Measurements from ENCODE around the gene FUT7.
"Not testable (repeated sequence)": the region's sequence is repeated elsewhere in the genome, so short reads cannot be mapped to it uniquely, and the experiment has no call there.

The FUT7 gene

DNA sequence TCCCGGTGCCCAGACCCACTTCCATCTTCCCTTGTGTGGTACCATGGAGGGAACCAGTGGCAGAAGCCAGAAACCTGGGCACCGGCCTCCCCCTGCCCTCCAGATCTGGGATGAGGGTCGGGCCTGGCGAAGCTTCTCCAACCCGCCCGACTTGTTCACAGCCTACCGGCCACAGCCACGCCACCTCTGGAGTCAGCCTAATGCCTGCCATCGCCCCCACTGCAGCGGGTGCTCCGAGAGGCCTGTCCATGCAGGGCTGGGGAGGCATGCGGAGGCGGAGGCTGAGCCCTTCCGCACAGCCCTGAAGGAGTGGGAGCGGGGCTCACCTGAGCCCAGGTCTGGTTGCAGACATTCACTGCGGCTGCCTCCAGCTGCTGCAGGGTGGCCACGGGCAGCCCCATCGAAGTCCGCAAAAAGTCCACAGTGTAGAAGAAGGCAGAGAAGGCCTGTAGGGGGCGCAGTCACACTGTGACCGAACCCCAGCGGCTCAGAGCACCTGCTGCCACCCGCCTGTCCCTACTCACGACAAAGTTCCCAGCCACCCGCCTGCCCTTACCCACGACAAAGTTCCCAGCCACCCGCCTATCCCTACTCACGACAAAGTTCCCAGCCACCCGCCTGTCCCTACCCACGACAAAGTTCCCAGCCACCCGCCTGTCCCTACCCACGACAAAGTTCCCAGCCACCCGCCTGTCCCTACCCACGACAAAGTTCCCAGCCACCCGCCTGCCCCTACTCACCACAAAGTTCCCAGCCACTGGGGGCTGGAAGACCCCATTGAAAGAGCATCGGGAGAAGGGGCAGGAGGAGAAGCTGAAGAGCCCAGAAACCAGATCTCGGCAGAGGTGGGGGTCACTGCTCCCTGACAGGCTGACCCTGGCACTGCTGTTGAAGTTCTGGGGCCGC is 17.9 kb upstream of the FUT7 start:
- no peak for DNase-seq (ENCODE audit: low read depth)

DNA sequence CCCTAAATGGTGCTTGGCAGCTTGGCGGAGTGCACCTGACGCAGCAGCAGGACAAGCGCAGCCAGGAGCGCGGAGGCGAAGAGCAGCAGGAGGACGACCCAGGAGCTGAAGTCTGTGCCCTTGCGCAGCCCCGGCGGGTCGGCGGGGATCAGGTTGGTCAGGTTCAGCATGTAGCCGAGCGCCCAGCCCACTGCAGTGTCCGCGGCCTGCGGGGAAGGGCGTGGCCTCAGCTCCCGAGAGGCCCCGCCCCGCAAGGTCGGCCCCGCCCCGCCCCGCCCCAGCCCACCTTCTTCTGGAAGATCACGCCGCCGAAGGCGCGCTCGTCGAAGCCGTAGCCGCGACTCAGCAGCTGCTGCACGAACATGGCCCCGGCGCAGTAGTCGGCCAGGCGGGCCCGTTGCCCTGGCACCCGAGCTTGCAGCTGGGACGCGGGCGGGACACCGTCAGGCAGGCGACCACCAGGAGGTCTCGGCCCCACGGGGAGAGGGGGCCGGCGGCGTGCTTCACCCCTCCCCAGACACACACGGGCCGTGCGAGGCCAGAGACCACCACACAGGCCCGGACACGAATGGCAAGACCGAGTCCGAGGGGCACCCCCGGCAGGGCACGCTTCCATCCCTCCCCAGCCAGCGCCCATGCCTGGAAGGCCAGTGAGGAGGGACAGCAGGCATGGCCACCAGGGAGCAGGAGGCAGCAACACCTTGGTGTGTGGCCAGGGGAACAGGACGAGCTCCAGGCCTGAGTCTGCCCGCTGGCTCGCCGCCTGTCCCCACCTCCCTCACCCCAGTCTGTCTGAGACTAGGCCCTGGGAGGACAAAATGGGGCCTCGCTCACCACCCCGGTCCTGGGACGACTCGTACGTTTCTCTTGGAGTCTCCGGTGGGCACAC is 17.0 kb upstream of the FUT7 start:
- no peak for DNase-seq (ENCODE audit: low read depth)

DNA sequence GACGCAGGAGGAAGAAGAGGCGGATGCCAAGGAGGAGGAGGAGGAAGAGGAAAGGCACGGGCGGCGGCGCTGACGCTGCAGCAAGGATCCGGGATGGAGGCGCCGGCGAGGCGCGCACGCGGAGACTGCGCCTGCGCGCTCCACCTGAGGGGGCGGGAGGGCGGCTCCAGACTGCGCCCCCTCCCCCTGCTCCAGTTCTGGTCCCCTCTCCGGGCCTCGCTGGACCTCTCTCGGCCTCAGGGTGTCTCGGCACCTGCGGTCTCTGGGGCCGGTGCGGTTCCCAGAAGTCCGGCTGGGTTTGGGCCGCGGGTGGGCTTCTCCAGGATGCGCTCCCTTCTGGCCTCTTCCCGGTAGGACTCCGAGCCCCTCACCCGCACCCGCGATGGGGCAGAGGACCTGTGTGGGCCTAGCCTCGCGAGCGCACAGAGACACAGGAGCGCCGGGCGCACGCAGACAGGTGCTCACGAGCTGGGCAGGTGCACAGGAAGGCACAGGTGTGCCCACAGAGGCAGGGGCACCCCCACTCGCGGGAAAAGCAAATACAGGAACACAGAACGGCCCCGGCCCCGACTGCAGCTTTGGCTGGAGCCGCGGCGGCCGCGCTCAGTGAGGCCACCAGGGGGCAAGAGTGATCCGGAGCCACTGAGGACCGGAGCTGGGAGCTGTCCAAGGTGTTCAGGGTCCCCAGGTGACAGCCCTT is 14.3 kb upstream of the FUT7 start, which contains the start of gene NPDC1:
Gene NPDC1, minus strand, starts transcription at position 90 of the 700 bp plus-strand sequence. CDS start 188 bp downstream, outside the sequence.
- DNase-seq (ENCODE audit: low read depth): peak; percentile 61

DNA sequence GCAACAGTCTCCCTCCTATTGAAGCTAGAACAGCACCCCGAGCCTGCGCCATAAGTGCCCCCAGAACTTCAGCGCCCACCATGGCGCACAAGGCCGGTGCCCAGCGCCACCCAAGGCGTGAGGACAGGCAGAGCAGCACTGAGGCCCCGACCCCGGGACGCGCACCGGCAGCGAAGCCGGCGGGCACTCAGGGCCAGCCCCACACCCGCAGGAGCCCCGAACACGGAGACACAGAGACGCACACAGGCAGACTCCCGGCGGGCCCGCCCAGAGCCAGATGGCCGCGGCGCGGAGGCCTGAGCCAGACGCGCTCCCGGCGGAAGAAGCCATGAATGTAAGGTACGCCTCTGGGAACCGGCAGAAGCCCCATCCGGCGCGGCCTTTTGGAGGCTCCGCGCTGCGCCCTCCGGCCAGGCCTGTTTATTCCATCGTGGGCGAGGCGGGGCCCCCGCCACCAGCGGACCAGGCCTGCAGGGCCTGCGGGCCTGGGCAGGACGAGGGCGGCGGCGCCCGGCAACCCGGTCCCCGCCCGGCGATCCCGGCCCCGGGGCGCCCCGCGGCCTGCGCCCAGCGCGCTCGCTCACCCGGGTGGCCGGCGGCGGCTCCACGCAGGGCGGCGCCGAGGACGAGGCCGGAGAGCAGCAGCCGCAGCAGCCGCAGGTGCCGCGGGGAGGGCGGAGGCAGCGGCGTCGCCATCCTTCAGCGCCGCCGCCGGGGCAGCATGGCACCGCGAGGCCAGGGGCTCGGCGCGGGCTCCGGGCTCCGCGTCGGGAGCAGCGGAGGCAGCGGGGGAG is 13.6 kb upstream of the FUT7 start:
- DNase-seq (ENCODE audit: low read depth): no peak

DNA sequence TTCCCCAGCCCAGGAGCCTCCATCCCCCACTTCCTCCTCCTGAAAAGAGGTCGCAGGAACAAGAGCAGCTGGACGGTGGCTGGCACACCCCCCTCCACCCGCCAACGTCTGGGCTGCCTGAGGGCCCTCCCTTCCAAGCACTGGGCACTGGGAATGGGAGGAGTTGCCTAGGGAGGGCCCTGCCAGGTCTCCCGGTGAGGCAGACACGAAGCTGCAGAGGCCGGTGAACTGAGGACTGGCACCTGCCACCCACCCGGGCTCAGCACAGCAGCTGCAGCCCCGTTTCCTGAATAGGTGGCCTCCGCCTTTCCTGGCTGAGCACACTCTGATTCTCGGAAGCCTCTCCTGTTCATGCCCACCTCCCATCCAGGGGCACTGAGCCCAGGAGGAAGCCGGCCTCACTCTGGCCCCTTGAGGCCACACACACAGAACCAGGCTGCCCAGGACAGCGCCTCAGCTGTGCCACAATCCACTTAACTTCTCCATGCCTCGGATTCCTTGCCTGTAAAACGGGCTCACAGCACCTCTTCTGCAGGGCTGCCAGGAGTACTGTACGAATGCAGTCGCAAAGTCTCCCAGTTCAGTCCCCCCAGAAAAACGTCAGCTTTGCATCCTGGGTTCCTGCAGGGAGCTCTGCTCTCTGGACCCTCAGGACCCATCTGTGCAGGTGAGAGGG is 12.8 kb upstream of the FUT7 start:
- DNase-seq (ENCODE audit: low read depth): no peak

DNA sequence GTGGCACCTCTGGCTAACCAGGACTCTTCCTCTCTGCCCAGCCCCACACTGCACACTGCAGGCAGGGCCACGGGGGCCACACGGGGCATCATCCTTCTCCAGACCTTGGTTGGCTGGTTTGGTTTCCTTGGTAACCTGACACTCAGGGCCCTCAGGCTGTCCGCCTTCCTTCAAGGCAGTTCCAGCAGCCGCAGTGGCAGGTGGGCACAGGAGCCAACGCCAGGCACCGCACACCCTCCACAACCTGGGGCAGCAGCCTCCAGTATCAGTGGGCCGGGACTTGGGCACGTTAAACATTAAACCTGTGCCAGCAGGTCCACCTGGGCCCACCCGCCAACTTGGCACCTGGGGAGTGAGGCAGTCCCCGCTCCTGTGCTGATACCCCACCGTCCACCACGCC is 12.1 kb upstream of the FUT7 start:
- no peak for DNase-seq (ENCODE audit: low read depth)

DNA sequence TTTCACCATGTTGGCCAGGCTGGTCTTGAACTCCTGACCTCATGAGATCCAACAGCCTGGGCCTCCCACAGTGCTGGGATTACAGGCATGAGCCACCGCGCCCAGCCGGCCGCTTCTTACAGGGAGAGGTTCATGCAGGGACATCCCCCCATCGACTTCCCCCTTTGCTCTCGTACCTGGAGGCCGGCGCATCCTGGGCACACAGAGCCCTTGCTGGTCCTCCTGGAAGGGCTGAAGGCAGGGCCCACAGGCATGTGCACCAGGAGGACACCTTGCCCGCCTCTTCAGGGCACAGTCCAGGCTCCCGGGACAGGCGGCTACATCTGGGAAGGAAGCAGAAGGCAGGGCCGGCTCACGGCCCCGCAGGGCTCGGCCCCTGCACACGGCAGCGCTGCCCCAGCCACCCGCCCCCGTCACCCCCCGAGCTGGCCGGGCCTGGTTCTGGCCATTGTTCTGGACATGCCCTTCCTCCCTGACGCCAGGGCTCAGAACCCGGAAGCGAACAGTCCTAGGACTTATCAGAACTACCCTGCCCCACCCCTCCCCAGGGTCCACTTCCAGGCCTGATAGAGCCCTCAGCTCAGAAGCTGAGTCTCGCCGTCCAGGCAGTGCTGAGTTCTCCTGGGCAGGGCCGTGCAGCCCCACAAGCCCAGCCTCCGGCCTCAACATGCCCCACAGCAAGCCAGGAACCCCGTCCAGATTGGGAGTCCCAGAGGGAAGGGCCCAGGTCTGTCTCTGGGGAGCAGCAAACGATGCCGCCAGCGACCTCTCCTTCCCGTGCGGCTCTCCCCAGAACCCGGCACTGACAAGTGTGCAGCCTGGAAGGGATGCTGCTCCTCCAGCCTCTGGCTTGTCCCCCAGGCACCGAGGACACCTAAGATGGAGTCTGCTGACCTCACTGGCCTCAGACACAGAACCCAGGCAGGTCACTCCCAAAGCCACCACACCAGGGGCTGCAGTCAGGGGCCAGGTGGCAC is 11.2 kb upstream of the FUT7 start:
- DNase-seq (ENCODE audit: low read depth): no peak

DNA sequence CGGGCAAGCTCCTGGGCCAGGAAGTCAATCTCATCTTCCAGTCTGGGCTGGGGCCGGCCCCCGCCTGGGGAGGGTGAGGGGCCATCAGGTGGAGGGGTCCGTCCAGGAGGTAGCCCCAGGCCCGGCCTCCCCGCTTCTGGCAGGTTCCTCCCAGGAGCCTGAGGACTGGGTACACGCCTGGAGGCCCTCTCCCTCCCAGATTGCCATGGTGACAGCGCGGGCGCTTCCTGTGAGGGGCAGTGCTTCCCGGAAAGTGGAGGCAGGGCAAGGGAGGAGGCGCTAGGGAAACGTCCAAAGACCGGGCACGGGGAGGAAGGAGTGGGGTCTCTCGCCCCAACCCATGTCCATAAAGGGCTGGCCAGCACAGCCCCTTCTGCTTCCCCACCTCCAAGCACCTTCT is 9.2 kb upstream of the FUT7 start:
- no peak for DNase-seq (ENCODE audit: low read depth)

DNA sequence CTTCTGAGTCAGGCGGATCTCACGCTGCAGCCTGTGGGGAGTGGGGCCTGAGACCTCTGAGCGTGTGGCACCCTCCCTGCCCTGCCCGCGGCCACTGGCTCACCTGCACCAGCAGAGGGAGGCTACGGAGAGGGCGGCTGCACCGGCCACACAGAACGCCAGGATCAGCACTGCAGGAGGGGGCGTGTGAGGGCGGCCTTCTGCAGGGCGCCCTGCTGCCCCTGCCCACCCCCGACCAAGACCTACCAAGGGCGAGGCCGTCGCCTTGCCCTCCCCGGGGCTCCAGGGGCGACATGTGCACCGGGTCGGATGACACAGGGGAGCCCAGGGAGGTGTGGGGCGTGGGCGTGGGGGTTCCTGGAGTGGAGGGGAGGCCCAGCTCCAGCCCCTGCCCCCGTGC is 8.7 kb upstream of the FUT7 start:
- no peak for DNase-seq (ENCODE audit: low read depth)

DNA sequence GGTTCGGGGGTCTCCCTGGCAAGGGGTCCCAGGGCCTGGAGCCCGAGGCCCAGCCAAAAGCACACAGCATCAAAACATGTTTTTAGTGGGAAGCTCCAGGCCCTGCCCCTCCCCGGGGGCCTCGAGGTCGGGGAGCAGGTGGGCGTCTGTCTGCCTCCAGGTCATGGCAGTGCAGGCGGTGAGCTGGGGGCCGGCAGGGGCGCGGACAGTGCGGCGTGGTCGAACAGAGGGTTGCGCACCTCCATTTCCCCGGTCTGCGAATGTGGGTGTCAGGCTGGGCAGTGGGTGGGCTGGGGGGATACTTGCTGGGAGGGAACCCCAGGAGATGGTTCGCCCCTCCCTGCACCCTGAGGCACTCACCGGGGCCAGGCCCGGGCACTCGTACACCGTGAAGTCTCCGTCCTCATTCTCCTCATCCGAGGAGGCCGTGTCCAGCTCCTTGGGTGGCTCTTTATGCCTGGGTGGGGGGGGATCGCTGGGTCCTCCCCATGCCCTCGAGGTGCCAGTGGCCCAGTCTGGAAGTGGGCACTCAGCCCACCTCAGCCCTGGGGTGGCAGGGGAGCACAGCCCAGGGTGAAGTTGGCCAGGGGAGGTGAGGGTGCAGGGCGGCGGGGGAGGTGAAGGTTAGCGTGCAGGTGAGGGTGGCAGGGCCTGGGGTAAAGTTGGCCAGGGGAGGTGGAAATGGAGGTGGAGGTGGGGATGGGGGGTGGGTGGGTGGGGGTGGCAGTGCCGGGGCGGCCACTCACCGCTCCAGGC is 7.9 kb upstream of the FUT7 start:
- DNase-seq (ENCODE audit: low read depth): no peak

DNA sequence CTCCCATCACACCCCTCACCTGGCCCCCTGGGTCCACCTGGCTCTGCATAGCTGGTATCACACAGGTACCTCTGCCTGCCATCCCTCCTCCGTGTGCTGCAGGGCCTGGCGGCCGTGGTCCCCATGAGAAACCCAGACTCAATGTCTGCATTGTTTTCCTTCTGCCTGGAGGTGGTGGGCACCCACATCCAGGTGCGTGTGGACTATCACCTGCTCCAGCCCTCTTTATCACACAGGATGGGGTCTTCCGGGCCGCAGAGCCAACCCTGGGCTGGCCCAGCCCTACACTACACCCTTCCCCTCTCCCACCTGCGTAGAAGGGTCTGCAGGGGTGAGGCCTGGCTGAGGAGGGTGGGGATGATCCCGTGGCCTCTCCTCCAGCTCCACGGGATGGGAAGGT is 7.0 kb upstream of the FUT7 start:
- DNase-seq (ENCODE audit: low read depth): no peak

DNA sequence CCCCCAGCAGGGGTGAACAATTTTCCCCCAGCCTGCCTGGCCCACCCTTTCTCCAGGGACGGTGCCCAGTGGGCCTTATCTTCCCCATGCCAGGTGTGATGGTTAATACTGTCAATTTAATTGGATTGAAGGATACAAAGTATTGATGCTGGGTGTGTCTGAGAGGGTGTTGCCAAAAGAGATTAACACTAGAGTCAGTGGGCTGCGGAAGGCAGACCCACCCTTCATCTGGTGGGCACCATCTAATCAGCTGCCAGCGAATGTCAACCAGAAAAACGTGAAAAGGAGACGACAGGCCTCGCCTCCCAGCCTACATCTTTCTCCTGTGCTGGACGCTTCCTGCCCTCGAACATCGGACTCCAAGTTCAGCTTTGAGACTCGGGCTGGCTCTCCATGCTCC is 5.6 kb upstream of the FUT7 start:
- no peak for DNase-seq (ENCODE audit: low read depth)

DNA sequence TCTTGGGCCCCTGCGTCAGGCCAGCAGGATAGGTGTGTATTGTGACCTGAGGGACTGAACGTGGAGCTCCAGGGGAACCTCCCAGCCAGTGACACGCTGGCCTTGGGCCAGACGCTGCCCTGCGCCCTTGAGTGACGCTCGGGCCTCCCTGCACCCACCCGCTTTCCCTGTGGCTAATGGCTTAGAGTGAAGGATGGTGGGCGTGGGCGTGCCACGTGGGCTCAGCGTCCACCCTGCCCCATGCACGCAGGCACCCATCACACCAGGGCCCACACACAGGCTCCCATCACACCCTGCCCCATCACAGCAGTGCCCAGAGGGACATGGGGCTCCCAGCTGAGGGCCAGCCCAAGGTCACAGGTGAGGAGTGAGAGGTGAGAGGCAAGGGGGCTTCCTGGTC is 5.1 kb upstream of the FUT7 start:
- no peak for DNase-seq (ENCODE audit: low read depth)

DNA sequence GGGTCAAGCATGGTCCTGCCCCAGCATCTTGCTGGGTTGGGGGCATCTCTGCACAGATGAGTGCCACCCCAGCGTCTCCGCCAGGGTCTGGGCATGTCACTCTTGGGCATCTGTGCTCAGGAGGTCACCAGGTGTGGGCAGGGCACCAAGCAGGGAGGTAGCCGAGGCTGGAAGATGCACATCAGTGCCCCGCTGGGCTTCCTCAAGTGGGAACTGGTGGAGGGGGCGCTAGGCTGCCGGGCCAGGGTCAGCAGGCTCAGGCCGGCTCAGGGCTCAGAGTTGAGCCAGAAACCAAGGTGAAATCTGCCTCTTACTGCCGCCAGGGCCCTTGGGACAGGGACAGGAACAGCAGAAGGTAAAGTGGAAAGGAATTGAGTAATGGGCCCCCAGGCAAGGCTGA is 4.0 kb upstream of the FUT7 start:
- DNase-seq (ENCODE audit: low read depth): no peak

DNA sequence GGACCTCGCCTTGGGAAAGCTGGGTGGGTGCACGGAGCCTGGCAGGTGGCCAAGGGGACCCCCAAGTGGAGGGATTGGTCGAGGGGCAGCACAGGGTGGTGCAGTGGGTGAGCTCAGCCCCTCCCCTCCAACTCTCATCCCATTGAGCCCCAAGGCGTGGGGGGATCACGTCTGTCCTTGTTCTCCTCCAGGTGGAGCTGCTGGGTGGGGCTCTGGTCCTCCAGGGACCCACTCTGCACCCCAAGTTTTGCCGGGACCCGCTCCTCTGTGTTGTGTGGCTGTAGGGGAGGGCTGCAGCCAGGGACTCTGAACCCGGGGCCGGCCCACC is 3.6 kb upstream of the FUT7 start:
- DNase-seq (ENCODE audit: low read depth): no peak

DNA sequence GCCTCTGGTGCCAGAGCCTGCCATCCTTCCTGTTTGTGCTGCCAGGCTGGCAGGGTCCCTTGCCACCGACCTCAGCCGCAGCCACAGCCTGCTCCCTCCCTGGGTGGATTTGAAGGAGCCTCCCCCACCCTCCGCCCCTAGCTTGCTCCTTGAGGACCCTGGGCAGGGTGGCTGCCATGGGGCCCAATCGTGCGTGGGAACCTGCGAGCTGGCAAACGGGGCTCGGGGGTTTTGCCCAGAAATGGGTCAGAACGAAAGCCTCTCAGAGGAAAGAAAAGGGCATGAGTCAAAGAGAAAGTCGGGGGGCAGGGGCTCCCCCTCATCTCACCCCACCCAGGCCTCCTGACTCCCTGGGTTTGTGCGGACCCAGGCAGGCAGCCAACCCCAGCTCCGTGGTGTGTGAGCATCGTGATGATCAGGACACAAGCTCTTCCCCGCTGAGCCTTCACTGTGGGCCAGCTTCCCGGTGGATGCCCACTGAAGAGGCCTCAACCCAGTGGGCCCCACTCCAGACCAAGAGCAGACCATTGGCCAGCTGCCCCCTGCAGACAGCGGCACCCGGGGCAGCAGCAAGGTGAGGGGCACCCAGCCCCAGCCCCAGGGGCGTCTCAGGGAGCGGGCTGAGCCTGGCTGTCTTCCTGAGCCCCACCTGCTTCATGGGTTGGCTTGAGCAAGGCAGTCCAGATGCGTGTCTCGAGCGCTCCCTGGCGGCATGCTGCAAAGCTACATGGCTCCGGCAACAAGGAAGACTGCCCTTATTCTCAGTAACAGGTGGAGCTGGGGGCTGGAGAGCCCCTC is 3.0 kb upstream of the FUT7 start:
- peak; percentile 77 for DNase-seq (ENCODE audit: low read depth)

DNA sequence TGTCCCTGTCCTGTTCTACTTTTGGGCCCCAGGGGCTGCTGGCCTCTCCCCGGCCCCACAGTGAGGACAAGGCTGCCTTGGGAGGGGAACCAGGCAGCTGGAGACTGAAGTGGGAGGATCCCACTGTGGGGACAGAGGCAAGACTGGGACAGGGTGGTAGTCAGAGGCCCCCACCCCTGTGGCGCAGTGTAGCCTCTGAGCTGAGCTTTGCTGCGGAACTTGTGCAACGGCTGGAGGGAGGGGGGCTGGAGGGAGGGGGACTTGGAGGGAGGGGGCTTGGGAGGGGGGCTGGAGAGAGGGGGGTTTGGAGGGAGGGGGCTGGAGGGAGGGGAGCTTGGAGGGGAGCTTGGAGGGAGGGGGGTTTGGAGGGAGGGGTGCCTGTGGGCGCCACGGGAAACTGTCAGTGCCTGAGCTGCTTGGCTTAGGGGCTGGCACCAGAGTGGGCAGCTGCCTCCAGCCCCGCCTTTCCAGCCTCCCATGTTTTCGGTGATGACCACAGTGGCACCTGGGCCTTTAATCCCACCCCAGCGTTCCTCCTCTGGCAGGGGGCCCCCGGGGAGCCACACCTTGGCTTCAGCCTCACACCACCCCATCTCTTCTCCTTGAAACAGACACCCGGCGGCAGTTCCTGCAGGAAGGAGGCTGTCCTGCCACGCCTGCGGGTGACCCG is 2.3 kb upstream of the FUT7 start:
- DNase-seq (ENCODE audit: low read depth): no peak

DNA sequence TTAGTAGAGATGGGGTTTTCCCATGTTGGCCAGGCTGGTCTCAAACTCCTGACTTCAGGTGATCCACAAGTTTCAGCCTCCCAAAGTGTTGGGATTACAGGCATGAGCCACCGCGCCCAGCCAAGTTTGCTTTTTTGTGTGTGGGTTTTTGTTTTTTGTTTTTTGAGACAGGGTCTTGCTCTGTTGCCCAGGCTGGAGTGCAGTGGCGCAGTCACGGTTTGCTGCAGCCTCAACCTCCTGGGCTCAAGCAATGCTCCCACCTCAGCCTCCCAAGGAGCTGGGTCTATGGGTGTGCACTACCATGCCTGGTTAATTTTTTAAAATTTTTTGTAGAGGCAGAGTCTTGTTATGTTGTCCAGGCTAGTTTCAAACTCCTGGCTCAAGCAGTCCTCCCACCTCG is 1.6 kb upstream of the FUT7 start:
- DNase-seq (ENCODE audit: low read depth): not testable (repeated sequence)
